Hepatocyte (in vitro differentiated cells): ENCODE data around the gene HOXB1. TPM values are rescaled to one million over a fixed set of nuclear protein-coding genes. Genes with fewer than 3 reads are reported as not detected.

Experiments
- DNase-seq: peaks from one replicate; pipeline ENCODE4 v3.0.0-alpha.2; 2016; ENCODE audit warnings: low spot score
- H2AFZ ChIP-seq: fragments of 200-600 bp; sonication (generic); 2 replicates; pipeline ENCODE4 v1.6.0; 2016; ENCODE audit warnings: antibody characterized with exemption, mild to moderate bottlenecking
- H3K27ac ChIP-seq: fragments of 200-600 bp; sonication (generic); 2 replicates; pipeline ENCODE4 v1.5.1; 2016; ENCODE audit warnings: mild to moderate bottlenecking
- H3K27me3 ChIP-seq: fragments of 200-600 bp; sonication (generic); 2 replicates; pipeline ENCODE4 v1.6.1; 2016
- H3K36me3 ChIP-seq: fragments of 200-600 bp; sonication (generic); replicated peaks from 2 replicates; pipeline ENCODE4 v1.5.1; 2016; ENCODE audit warnings: low read depth; ENCODE audit not compliant: insufficient read depth
- H3K4me1 ChIP-seq: fragments of 200-600 bp; sonication (generic); 2 replicates; pipeline ENCODE4 v1.5.1; 2016; ENCODE audit warnings: mild to moderate bottlenecking, moderate library complexity; ENCODE audit not compliant: insufficient read depth
- H3K4me2 ChIP-seq: fragments of 200-600 bp; sonication (generic); 2 replicates; pipeline ENCODE4 v1.6.0; 2016
- H3K4me3 ChIP-seq: fragments of 200-600 bp; sonication (generic); 2 replicates; pipeline ENCODE4 v1.5.1; 2016; ENCODE audit warnings: mild to moderate bottlenecking
- H3K79me2 ChIP-seq: fragments of 200-600 bp; sonication (generic); 2 replicates; pipeline ENCODE4 v1.6.0; 2017; ENCODE audit warnings: mild to moderate bottlenecking
- H3K9me2 ChIP-seq: fragments of 200-600 bp; sonication (generic); replicated peaks from 2 replicates; pipeline ENCODE4 v1.6.0; 2017; ENCODE audit warnings: mild to moderate bottlenecking; ENCODE audit not compliant: insufficient read depth
- H3K9me3 ChIP-seq: fragments of 200-600 bp; sonication (generic); 2 replicates; pipeline ENCODE4 v1.5.1; 2016; ENCODE audit warnings: low read depth, mild to moderate bottlenecking
- H4K20me1 ChIP-seq: fragments of 200-600 bp; sonication (generic); 2 replicates; pipeline ENCODE4 v1.6.0; 2016; ENCODE audit warnings: mild to moderate bottlenecking; ENCODE audit not compliant: insufficient read depth, poor library complexity, severe bottlenecking
- EZH2 ChIP-seq: fragments of 200-600 bp; sonication (generic); IDR thresholded peaks from 2 replicates; pipeline ENCODE4 v1.6.1; 2016; ENCODE audit warnings: antibody characterized with exemption, mild to moderate bottlenecking, borderline replicate concordance
- EZH2phosphoT487 ChIP-seq: fragments of 200-600 bp; sonication (generic); IDR thresholded peaks from one replicate; pipeline ENCODE4 v1.6.1; 2018; ENCODE audit warnings: antibody characterized with exemption, mild to moderate bottlenecking, low read depth, moderate library complexity; ENCODE audit not compliant: unreplicated experiment, severe bottlenecking
- WGBS: methylation state at CpG from one replicate; pipeline ENCODE4 v1.1.6; 2016; ENCODE audit warnings: low lambda C conversion rate; ENCODE audit errors: missing lambda C conversion rate; 5-methylcytosine and 5-hydroxymethylcytosine counted together
- polyA plus RNA-seq: library from polyadenylated mRNA; unstranded; fragments of >200 nt; fragmentation: Nextera tagmentation; extraction: Ambion mirVana; gene quantifications from 2 replicates; pipeline ENCODE4 v1.2.1, GENCODE V29; 2016
- total RNA-seq: library from RNA; depleted of rRNA; stranded (reverse); fragments of >200 nt; gene quantifications from 2 replicates; pipeline ENCODE4 v1.2.3, GENCODE V29; 2014
- TF ChIP-seq, protein P1 (sequence below): fragments of 200-600 bp; sonication (generic); IDR thresholded peaks from 2 replicates; pipeline ENCODE4 v1.5.1; 2016; ENCODE audit warnings: antibody characterized with exemption, mild to moderate bottlenecking; ENCODE audit not compliant: poor library complexity

HOXB1 gene
- total and polyA plus RNA-seq, 2 experiments from 2014 or later, result not detected

GRCh38 chr17:48550502-48551213 is 19.8 kb upstream of the HOXB1 start:
- Histone ChIP-seq H3K4me3 (no peak overlapping the region), H3K79me2 (peaks cover 11% of the 10 kb centered on the region), H2AFZ (no peak overlapping the region), H3K9me3 (no peaks in the 10 kb centered on the region), H3K27me3 (peaks cover 74% of the 10 kb centered on the region), H3K36me3 (no peaks in the 10 kb centered on the region), H3K9me2 (no peaks in the 10 kb centered on the region), H3K27ac (no peak overlapping the region), H4K20me1 (no peaks in the 10 kb centered on the region), H3K4me2 (peak overlapping the region; percentile 51), H3K4me1 (peaks cover 22% of the 10 kb centered on the region)
- no peak for DNase-seq
- WGBS, result 31% methylated on average over 47 of the region's 70 CpGs
- TF ChIP-seq, protein P1, sequence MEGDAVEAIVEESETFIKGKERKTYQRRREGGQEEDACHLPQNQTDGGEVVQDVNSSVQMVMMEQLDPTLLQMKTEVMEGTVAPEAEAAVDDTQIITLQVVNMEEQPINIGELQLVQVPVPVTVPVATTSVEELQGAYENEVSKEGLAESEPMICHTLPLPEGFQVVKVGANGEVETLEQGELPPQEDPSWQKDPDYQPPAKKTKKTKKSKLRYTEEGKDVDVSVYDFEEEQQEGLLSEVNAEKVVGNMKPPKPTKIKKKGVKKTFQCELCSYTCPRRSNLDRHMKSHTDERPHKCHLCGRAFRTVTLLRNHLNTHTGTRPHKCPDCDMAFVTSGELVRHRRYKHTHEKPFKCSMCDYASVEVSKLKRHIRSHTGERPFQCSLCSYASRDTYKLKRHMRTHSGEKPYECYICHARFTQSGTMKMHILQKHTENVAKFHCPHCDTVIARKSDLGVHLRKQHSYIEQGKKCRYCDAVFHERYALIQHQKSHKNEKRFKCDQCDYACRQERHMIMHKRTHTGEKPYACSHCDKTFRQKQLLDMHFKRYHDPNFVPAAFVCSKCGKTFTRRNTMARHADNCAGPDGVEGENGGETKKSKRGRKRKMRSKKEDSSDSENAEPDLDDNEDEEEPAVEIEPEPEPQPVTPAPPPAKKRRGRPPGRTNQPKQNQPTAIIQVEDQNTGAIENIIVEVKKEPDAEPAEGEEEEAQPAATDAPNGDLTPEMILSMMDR, result no peak
- TF ChIP-seq EZH2phosphoT487 (no peak), EZH2 (no peak)

- H3K79me2 ChIP-seq, result peaks cover 11% of the 10 kb centered on the region
- no peak overlapping the region for H3K27ac ChIP-seq
Measured at GRCh38 chr17:48549914-48550501, 19.2 kb upstream of the HOXB1 start.

DNA sequence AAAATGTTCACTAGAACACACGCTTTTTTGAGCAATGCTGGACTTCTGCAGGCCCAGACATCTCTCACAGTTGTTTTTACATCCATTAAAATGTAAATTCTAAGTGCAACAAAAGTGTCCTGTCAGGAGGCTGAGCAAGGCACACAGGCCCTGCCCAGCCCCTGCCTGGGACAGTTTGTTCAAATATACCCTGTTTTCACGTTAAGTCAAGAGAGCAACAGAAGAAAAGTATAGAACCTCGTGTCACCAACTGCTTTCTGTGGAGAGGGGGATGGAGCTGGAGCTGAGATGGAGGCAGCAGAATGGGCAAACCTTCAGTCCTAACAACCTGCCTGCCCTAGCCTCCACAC is 18.4 kb upstream of the HOXB1 start:
- TF ChIP-seq, protein P1, result no peak
- TF ChIP-seq EZH2phosphoT487, result no peak
- TF ChIP-seq EZH2, result no peak
- no peak overlapping the region for H3K4me2 ChIP-seq
- peaks cover 80% of the 10 kb centered on the region for H3K27me3 ChIP-seq
- no peak for DNase-seq
- H3K79me2 ChIP-seq, result peaks cover 7% of the 10 kb centered on the region
- H3K4me3 ChIP-seq, result no peak overlapping the region
- H3K27ac ChIP-seq, result no peak overlapping the region
- H3K9me3 ChIP-seq, result no peaks in the 10 kb centered on the region
- no peak overlapping the region for H2AFZ ChIP-seq
- H4K20me1 ChIP-seq, result no peaks in the 10 kb centered on the region
- WGBS, result 44% methylated on average over 3 of the region's 3 CpGs
- no peaks in the 10 kb centered on the region for H3K9me2 ChIP-seq
- H3K4me1 ChIP-seq, result peaks cover 19% of the 10 kb centered on the region
- H3K36me3 ChIP-seq, result no peaks in the 10 kb centered on the region

More at GRCh38 chr17:48549914-48550501, 19.2 kb upstream of the HOXB1 start:
- TF ChIP-seq EZH2phosphoT487 (no peak), EZH2 (no peak)
- TF ChIP-seq, protein P1, result no peak
- 53% methylated on average over 18 of the region's 18 CpGs for WGBS
- Histone ChIP-seq H3K27me3 (peaks cover 80% of the 10 kb centered on the region), H2AFZ (no peak overlapping the region), H4K20me1 (no peaks in the 10 kb centered on the region), H3K36me3 (no peaks in the 10 kb centered on the region), H3K9me2 (no peaks in the 10 kb centered on the region), H3K4me3 (no peak overlapping the region), H3K4me1 (peaks cover 25% of the 10 kb centered on the region), H3K9me3 (no peaks in the 10 kb centered on the region), H3K4me2 (no peak overlapping the region)
- DNase-seq, result no peak
